AG04450 (cell line): Measurements from ENCODE around the gene ARL5A. TPM values are rescaled to one million over a fixed set of nuclear protein-coding genes. Genes with fewer than 3 reads are reported as not detected.

Experiments used
- CTCF ChIA-PET: fragments of 300-600, 350-600 bp; formaldehyde crosslinking; extraction: SDS; loops from one replicate; lab custom pipeline; 2022; ENCODE audit warnings: antibody characterized with exemption, inconsistent platforms; lab: Charles Lee
- POLR2A ChIA-PET: fragments of 350-600 bp; formaldehyde crosslinking; extraction: SDS; loops from one replicate; lab custom pipeline; 2021; ENCODE audit warnings: antibody characterized with exemption, inconsistent platforms; lab: Yijun Ruan, JAX
- DNase-seq: peaks from one replicate; pipeline ENCODE4 v3.0.0-alpha.2; 2011; ENCODE audit warnings: low read depth, low spot score
- H3K27ac ChIP-seq: one replicate; pipeline ENCODE4 v1.5.1; 2012; ENCODE audit warnings: low read depth, low read length, control low read depth
- H3K27me3 ChIP-seq: one replicate; pipeline ENCODE4 v1.6.0; 2012; ENCODE audit warnings: low read length; ENCODE audit not compliant: control insufficient read depth, insufficient read depth
- H3K4me3 ChIP-seq: 2 replicates; pipeline ENCODE4 v1.5.1; 2011; ENCODE audit warnings: mild to moderate bottlenecking, low read depth, low read length, control low read depth
- H3K9me3 ChIP-seq: 2 replicates; pipeline ENCODE4 v1.5.1; 2012; ENCODE audit warnings: low read length; ENCODE audit not compliant: control insufficient read depth, insufficient read depth
- CTCF ChIP-seq: IDR thresholded peaks from 2 replicates; pipeline ENCODE4 v1.5.1; 2011; ENCODE audit warnings: low read depth, low read length, control low read depth, inconsistent platforms
- polyA plus RNA-seq: library from polyadenylated mRNA; depleted of rRNA; stranded (reverse); fragments of >200 nt; gene quantifications from 2 replicates; pipeline ENCODE4 v1.2.3, GENCODE V29; 2011

Gene ARL5A
- polyA plus RNA-seq, 1 experiment, result 24.9 TPM

- TF ChIP-seq CTCF, result no peak
- ChIA-PET CTCF (no interaction called here), POLR2A (no interaction called here)
- no peak overlapping the region for H3K4me3 ChIP-seq
- peaks cover 2% of the 10 kb centered on the region for H3K27me3 ChIP-seq
- no peak for DNase-seq
- H3K9me3 ChIP-seq, result no peaks in the 10 kb centered on the region
- H3K27ac ChIP-seq, result no peak overlapping the region
Observed at GRCh38 chr2:151845481-151845880, 17.3 kb upstream of the ARL5A start.

GRCh38 chr2:151844211-151844896, 16.1 kb upstream of the ARL5A start:
- H3K27ac ChIP-seq, result no peak overlapping the region
- no peaks in the 10 kb centered on the region for H3K9me3 ChIP-seq
- TF ChIP-seq CTCF, result no peak
- ChIA-PET POLR2A (no interaction called here), CTCF (no interaction called here)
- H3K27me3 ChIP-seq, result peaks cover 2% of the 10 kb centered on the region
- no peak for DNase-seq
- H3K4me3 ChIP-seq, result no peak overlapping the region

GRCh38 chr2:151843691-151844061, 15.5 kb upstream of the ARL5A start:
- ChIA-PET POLR2A (no interaction called here), CTCF (no interaction called here)
- no peaks in the 10 kb centered on the region for H3K9me3 ChIP-seq
- no peak for DNase-seq
- TF ChIP-seq CTCF, result no peak
- H3K4me3 ChIP-seq, result no peak overlapping the region
- no peak overlapping the region for H3K27ac ChIP-seq
- peaks cover 2% of the 10 kb centered on the region for H3K27me3 ChIP-seq

- Histone ChIP-seq H3K4me3 (no peak overlapping the region), H3K27ac (no peak overlapping the region), H3K27me3 (peaks cover 4% of the 10 kb centered on the region), H3K9me3 (no peaks in the 10 kb centered on the region)
- CTCF ChIA-PET, result no interaction called here
- no peak for DNase-seq
- POLR2A ChIA-PET, result no interaction called here
- no peak for TF ChIP-seq CTCF
Observed at GRCh38 chr2:151842830-151843690, 14.8 kb upstream of the ARL5A start.

GRCh38 chr2:151841047-151841424, 12.8 kb upstream of the ARL5A start:
- Histone ChIP-seq H3K27me3 (peaks cover 7% of the 10 kb centered on the region), H3K9me3 (no peaks in the 10 kb centered on the region), H3K4me3 (no peak overlapping the region), H3K27ac (no peak overlapping the region)
- ChIA-PET CTCF (no interaction called here), POLR2A (no interaction called here)
- no peak for TF ChIP-seq CTCF
- no peak for DNase-seq
